ENCODE measurements around the gene SSTR4. TPM values are rescaled to one million over a fixed set of nuclear protein-coding genes. Genes with fewer than 3 reads are reported as not detected.
"Not testable (repeated sequence)": the region's sequence is repeated elsewhere in the genome, so short reads cannot be mapped to it uniquely, and the experiment has no call there.

SSTR4 gene
- total RNA-seq (2022) (not detected in 2 replicates), Bru-seq, nascent RNA (not detected), BruChase-seq, experiment 1, labeled RNA remaining after a 6-hour chase (not detected), BruChase-seq, experiment 2, labeled RNA remaining after a 2-hour chase (not detected)
- long read RNA-seq: 0 reads

GRCh38 chr20:23034721-23035671 is at the start of gene SSTR4:
SSTR4 (plus strand) TSS chr20:23035312; CDS start chr20:23035484, 172 bp downstream.
- TF ChIP-seq CTCF (IDR thresholded peaks at IDR 0.05; ENCODE audit: unreplicated experiment): no peak
- Mint-ChIP-seq H3K9me3 (ENCODE audit: unreplicated experiment) (no peaks in the 10 kb centered on the region), H3K27me3 (ENCODE audit: insufficient read depth, unreplicated experiment) (no peaks in the 10 kb centered on the region), H3K4me1 (ENCODE audit: insufficient read depth, unreplicated experiment) (peaks cover 11% of the 10 kb centered on the region), H3K4me3 (ENCODE audit: unreplicated experiment) (no peak within 1 kb of the TSS), H3K27ac (ENCODE audit: low read depth, unreplicated experiment) (no peak within 1 kb of the TSS), H3K36me3 (ENCODE audit: insufficient read depth, unreplicated experiment) (no peaks in the 10 kb centered on the region)
- no TSS peak for BruUV-seq (replicated peaks)
- ChIA-PET CTCF (interaction anchor here (0.7 kb wide), 2 partner anchors 84 to 190 kb away, joined by 3 to 4 read pairs; no protein-coding TSS in a partner anchor), POLR2A (interaction anchor here (0.7 to 1.6 kb wide), 2 partner anchors 11 to 110 kb away, joined by 3 to 5 read pairs; no protein-coding TSS in a partner anchor)
- no peak for DNase-seq (ENCODE audit: unreplicated experiment)
- intact Hi-C loops (cut with micrococcal nuclease): no loop called here

DNA sequence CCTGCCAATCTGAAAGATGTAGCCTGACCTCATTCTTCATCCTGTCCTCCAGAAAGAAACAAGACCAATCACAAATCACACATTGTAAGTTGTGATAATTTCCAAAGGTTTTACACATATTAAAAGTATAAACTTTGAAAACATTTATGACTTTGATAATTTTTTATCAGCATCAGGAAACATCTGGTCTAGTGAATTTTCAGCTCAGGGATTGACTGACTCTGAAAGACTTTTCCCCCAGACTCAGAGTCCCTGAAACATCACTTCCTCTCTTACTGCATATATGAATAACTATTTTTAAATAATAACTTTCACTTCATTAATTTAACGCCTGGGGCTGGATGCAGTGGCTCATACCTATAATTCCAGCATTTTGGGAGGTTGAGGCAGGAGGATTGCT is 48.5 kb upstream of the SSTR4 start:
- CTCF ChIA-PET: interaction anchor here (0.6 to 1.2 kb wide), 3 partner anchors 12 to 1370 kb away, joined by 3 to 4 read pairs (median 3); no protein-coding TSS in a partner anchor
- H3K27me3 Mint-ChIP-seq (ENCODE audit: insufficient read depth, unreplicated experiment): no peaks in the 10 kb centered on the region

GRCh38 chr20:22991424-22991823 is 43.7 kb upstream of the SSTR4 start:
- POLR2A ChIA-PET; H3K4me1 Mint-ChIP-seq (ENCODE audit: insufficient read depth, unreplicated experiment); BruUV-seq (replicated peaks); H3K36me3 Mint-ChIP-seq (ENCODE audit: insufficient read depth, unreplicated experiment); H3K4me3 Mint-ChIP-seq (ENCODE audit: unreplicated experiment); DNase-seq (ENCODE audit: unreplicated experiment); H3K27ac Mint-ChIP-seq (ENCODE audit: low read depth, unreplicated experiment); intact Hi-C loops (cut with micrococcal nuclease); H3K27me3 Mint-ChIP-seq (ENCODE audit: insufficient read depth, unreplicated experiment); CTCF ChIA-PET; H3K9me3 Mint-ChIP-seq (ENCODE audit: unreplicated experiment): not testable (repeated sequence)

More for the DNA sequence above, 48.5 kb upstream of the SSTR4 start:
- no peak for DNase-seq (ENCODE audit: unreplicated experiment)
- intact Hi-C loops (cut with micrococcal nuclease): no loop called here
- no TSS peak for BruUV-seq (replicated peaks)
- H3K9me3 Mint-ChIP-seq (ENCODE audit: unreplicated experiment): no peaks in the 10 kb centered on the region
- H3K4me3 Mint-ChIP-seq (ENCODE audit: unreplicated experiment): no peak overlapping the region
- no peak for TF ChIP-seq CTCF (IDR thresholded peaks at IDR 0.05; ENCODE audit: unreplicated experiment)
- H3K36me3 Mint-ChIP-seq (ENCODE audit: insufficient read depth, unreplicated experiment): no peaks in the 10 kb centered on the region
- POLR2A ChIA-PET: interaction anchor here (0.7 kb wide), 2 partner anchors 36 to 277 kb away, joined by 3 to 4 read pairs; no protein-coding TSS in a partner anchor
- no peaks in the 10 kb centered on the region for H3K4me1 Mint-ChIP-seq (ENCODE audit: insufficient read depth, unreplicated experiment)
- H3K27ac Mint-ChIP-seq (ENCODE audit: low read depth, unreplicated experiment): no peak overlapping the region

GRCh38 chr20:22993823-22994222 is 41.3 kb upstream of the SSTR4 start:
- Mint-ChIP-seq H3K4me3 (ENCODE audit: unreplicated experiment) (no peak overlapping the region), H3K36me3 (ENCODE audit: insufficient read depth, unreplicated experiment) (no peaks in the 10 kb centered on the region), H3K27ac (ENCODE audit: low read depth, unreplicated experiment) (no peak overlapping the region), H3K9me3 (ENCODE audit: unreplicated experiment) (peaks cover 7% of the 10 kb centered on the region), H3K27me3 (ENCODE audit: insufficient read depth, unreplicated experiment) (no peaks in the 10 kb centered on the region), H3K4me1 (ENCODE audit: insufficient read depth, unreplicated experiment) (no peaks in the 10 kb centered on the region)
- ChIA-PET POLR2A (no interaction called here), CTCF (interaction anchor here (1.4 kb wide), 1 partner anchor 18 kb away, joined by 5 read pairs; no protein-coding TSS in a partner anchor)
- DNase-seq (ENCODE audit: unreplicated experiment): no peak
- no TSS peak for BruUV-seq (replicated peaks)
- intact Hi-C loops (cut with micrococcal nuclease): no loop called here
- TF ChIP-seq CTCF (IDR thresholded peaks at IDR 0.05; ENCODE audit: unreplicated experiment): no peak
